Neural progenitor cell (in vitro differentiated cells): Measurements from ENCODE around the gene TAF15. TPM values are rescaled to one million over a fixed set of nuclear protein-coding genes. Genes with fewer than 3 reads are reported as not detected.

Experiments
- DNase-seq: peaks from one replicate; pipeline ENCODE4 v3.0.0-alpha.2; 2016; ENCODE audit warnings: low spot score
- H2AFZ ChIP-seq: fragments of 200-600 bp; sonication (generic); replicated peaks from 2 replicates; pipeline ENCODE4 v1.6.1; 2016; ENCODE audit warnings: antibody characterized with exemption
- H3F3A ChIP-seq: fragments of 200-600 bp; sonication (generic); 2 replicates; pipeline ENCODE4 v1.6.1; 2016; ENCODE audit warnings: antibody characterized with exemption, low read depth
- H3K27ac ChIP-seq: fragments of 200-600 bp; sonication (generic); 2 replicates; pipeline ENCODE4 v1.5.1; 2016; ENCODE audit warnings: mild to moderate bottlenecking
- H3K27me3 ChIP-seq: fragments of 200-600 bp; sonication (generic); 2 replicates; pipeline ENCODE4 v1.6.1; 2016; ENCODE audit warnings: mild to moderate bottlenecking, moderate library complexity
- H3K36me3 ChIP-seq: fragments of 200-600 bp; sonication (generic); 2 replicates; pipeline ENCODE4 v1.5.1; 2016
- H3K4me1 ChIP-seq: fragments of 200-600 bp; sonication (generic); 2 replicates; pipeline ENCODE4 v1.6.1; 2016; ENCODE audit warnings: mixed run types
- H3K4me2 ChIP-seq: fragments of 200-600 bp; sonication (generic); 2 replicates; pipeline ENCODE4 v1.6.1; 2016
- H3K4me3 ChIP-seq: fragments of 200-600 bp; sonication (generic); 2 replicates; pipeline ENCODE4 v1.5.1; 2016
- H3K79me2 ChIP-seq: fragments of 200-600 bp; sonication (generic); 2 replicates; pipeline ENCODE4 v1.6.1; 2016; ENCODE audit warnings: low read depth
- H3K9ac ChIP-seq: fragments of 200-600 bp; sonication (generic); 2 replicates; pipeline ENCODE4 v1.6.1; 2016
- H3K9me3 ChIP-seq: fragments of 200-600 bp; sonication (generic); 2 replicates; pipeline ENCODE4 v1.5.1; 2016; ENCODE audit warnings: low read depth
- H4K20me1 ChIP-seq: fragments of 200-600 bp; sonication (generic); 2 replicates; pipeline ENCODE4 v1.6.1; 2016; ENCODE audit warnings: low read depth
- H3K27ac Mint-ChIP-seq: 3 replicates; pipeline ENCODE4 v1.8.0; 2021; ENCODE audit warnings: mixed read lengths
- H3K27me3 Mint-ChIP-seq: 2 replicates; pipeline ENCODE4 v1.8.0; 2022; ENCODE audit warnings: low read depth, mild to moderate bottlenecking, inconsistent platforms, moderate library complexity, mixed read lengths; ENCODE audit not compliant: insufficient read depth
- H3K36me3 Mint-ChIP-seq: 3 replicates; pipeline ENCODE4 v1.8.0; 2021; ENCODE audit warnings: mixed read lengths
- H3K4me1 Mint-ChIP-seq: 3 replicates; pipeline ENCODE4 v1.8.0; 2021; ENCODE audit warnings: mixed read lengths
- H3K4me3 Mint-ChIP-seq: 3 replicates; pipeline ENCODE4 v1.8.0; 2021; ENCODE audit warnings: mild to moderate bottlenecking, moderate library complexity, mixed read lengths
- H3K9me3 Mint-ChIP-seq: 3 replicates; pipeline ENCODE4 v1.8.0; 2020; ENCODE audit warnings: mixed read lengths
- CTCF ChIP-seq: fragments of 200-600 bp; sonication (generic); IDR thresholded peaks from 2 replicates; pipeline ENCODE4 v1.5.1; 2017; ENCODE audit warnings: antibody characterized with exemption, mild to moderate bottlenecking
- EZH2 ChIP-seq: fragments of 200-600 bp; sonication (generic); IDR thresholded peaks from 2 replicates; pipeline ENCODE4 v1.6.1; 2017; ENCODE audit warnings: antibody characterized with exemption, mild to moderate bottlenecking, moderate library complexity
- EZH2phosphoT487 ChIP-seq: fragments of 200-600 bp; sonication (generic); IDR thresholded peaks from 2 replicates; pipeline ENCODE4 v1.6.1; 2017; ENCODE audit warnings: antibody characterized with exemption
- total RNA-seq: library from RNA; depleted of rRNA; stranded (reverse); fragments of >200 nt; gene quantifications from 2 replicates; pipeline ENCODE4 v1.2.3, GENCODE V29; 2015; ENCODE audit warnings: low replicate concordance

TAF15 gene
- total RNA-seq, 1 donor from 2014 or later, result 90.1 TPM

GRCh38 chr17:35891269-35891668 is 82.0 kb downstream of the TAF15 start:
- no peak for DNase-seq
- H3K27ac Mint-ChIP-seq, result peak overlapping the region; percentile 72
- H3K9me3 Mint-ChIP-seq, result no peaks in the 10 kb centered on the region
- no peak overlapping the region for H2AFZ ChIP-seq
- no peaks in the 10 kb centered on the region for H3K36me3 Mint-ChIP-seq
- no peaks in the 10 kb centered on the region for H3K36me3 ChIP-seq
- no peak overlapping the region for H3K4me3 ChIP-seq
- H3K4me2 ChIP-seq, result no peak overlapping the region
- H3F3A ChIP-seq, result no peaks in the 10 kb centered on the region
- no peaks in the 10 kb centered on the region for H3K79me2 ChIP-seq
- no peaks in the 10 kb centered on the region for H3K9me3 ChIP-seq
- H3K4me1 ChIP-seq, result peaks cover 7% of the 10 kb centered on the region
- no peak overlapping the region for H3K9ac ChIP-seq
- no peak overlapping the region for H3K4me3 Mint-ChIP-seq
- no peak for TF ChIP-seq CTCF
- H3K27me3 ChIP-seq, result no peaks in the 10 kb centered on the region
- no peaks in the 10 kb centered on the region for H3K27me3 Mint-ChIP-seq
- H4K20me1 ChIP-seq, result no peaks in the 10 kb centered on the region
- H3K4me1 Mint-ChIP-seq, result peaks cover 13% of the 10 kb centered on the region
- no peak overlapping the region for H3K27ac ChIP-seq

- no peak overlapping the region for H3K9ac ChIP-seq
- H3K27ac ChIP-seq, result no peak overlapping the region
- H4K20me1 ChIP-seq, result no peaks in the 10 kb centered on the region
- no peaks in the 10 kb centered on the region for H3K27me3 ChIP-seq
- Mint-ChIP-seq H3K27me3 (no peaks in the 10 kb centered on the region), H3K9me3 (no peaks in the 10 kb centered on the region), H3K27ac (no peak overlapping the region), H3K36me3 (no peaks in the 10 kb centered on the region), H3K4me1 (peaks cover 13% of the 10 kb centered on the region), H3K4me3 (no peak overlapping the region)
- no peaks in the 10 kb centered on the region for H3K9me3 ChIP-seq
- no peak for TF ChIP-seq EZH2phosphoT487
- TF ChIP-seq CTCF, result no peak
- no peak for TF ChIP-seq EZH2
- H3F3A ChIP-seq, result no peaks in the 10 kb centered on the region
- no peaks in the 10 kb centered on the region for H3K79me2 ChIP-seq
- DNase-seq, result no peak
- H3K4me2 ChIP-seq, result no peak overlapping the region
- peaks cover 7% of the 10 kb centered on the region for H3K4me1 ChIP-seq
- no peak overlapping the region for H3K4me3 ChIP-seq
- H3K36me3 ChIP-seq, result no peaks in the 10 kb centered on the region
- peak overlapping the region; percentile 46 for H2AFZ ChIP-seq
Observed at GRCh38 chr17:35892091-35893035, 83.1 kb downstream of the TAF15 start.

GRCh38 chr17:35893751-35894150 is 84.5 kb downstream of the TAF15 start:
- H3K9me3 ChIP-seq, result no peaks in the 10 kb centered on the region
- no peak overlapping the region for H3K27ac ChIP-seq
- DNase-seq, result no peak
- no peaks in the 10 kb centered on the region for H3K27me3 Mint-ChIP-seq
- peaks cover 7% of the 10 kb centered on the region for H3K4me1 ChIP-seq
- H3K4me2 ChIP-seq, result no peak overlapping the region
- TF ChIP-seq EZH2phosphoT487, result no peak
- TF ChIP-seq EZH2, result no peak
- TF ChIP-seq CTCF, result no peak
- no peak overlapping the region for H3K4me3 ChIP-seq
- no peak overlapping the region for H3K4me3 Mint-ChIP-seq
- H2AFZ ChIP-seq, result no peak overlapping the region
- no peaks in the 10 kb centered on the region for H3K27me3 ChIP-seq
- no peaks in the 10 kb centered on the region for H4K20me1 ChIP-seq
- H3K36me3 ChIP-seq, result no peaks in the 10 kb centered on the region
- H3K79me2 ChIP-seq, result no peaks in the 10 kb centered on the region
- no peak overlapping the region for H3K27ac Mint-ChIP-seq
- no peak overlapping the region for H3K9ac ChIP-seq
- no peaks in the 10 kb centered on the region for H3F3A ChIP-seq
- peaks cover 13% of the 10 kb centered on the region for H3K4me1 Mint-ChIP-seq
- no peaks in the 10 kb centered on the region for H3K9me3 Mint-ChIP-seq
- H3K36me3 Mint-ChIP-seq, result no peaks in the 10 kb centered on the region
